Measurements from ENCODE around the gene CLTC. TPM values are rescaled to one million over a fixed set of nuclear protein-coding genes. Genes with fewer than 3 reads are reported as not detected.

CLTC gene
- total and polyA plus RNA-seq, 2 donors from 2014 or later: 213 to 259 TPM

DNA sequence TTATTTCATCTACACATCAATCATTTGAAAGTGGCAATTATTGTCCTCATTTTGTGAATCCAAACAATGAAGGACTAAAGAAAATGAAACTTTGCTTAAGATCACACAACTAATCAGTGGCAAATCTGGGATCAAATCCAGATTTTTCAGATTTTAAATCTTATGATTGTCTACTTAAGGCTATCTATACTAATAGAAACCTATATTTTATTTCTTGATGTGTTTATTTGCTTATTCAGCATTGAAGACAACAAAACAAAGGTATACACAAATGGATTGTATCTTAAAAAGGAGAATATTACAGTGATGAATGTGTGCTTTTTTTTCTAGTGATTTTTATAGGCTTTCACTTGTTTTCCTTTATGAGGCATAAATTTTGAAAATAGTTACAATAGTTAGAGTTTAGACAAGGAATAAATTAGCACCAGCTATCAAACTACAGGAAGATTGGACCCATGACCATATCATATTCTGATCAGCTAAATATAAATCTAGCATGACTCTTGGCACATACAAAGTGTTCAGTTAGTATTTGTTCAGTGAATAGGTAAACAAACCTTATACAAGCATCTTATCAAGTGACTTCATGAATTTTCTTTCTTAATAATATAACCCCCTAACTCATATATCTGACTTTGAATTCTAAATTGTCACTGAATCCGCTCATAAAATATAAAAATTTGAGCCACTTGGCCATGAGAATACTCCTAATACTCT lies 108.3 kb downstream of the CLTC start:
- FAIRE-seq (no peak), DNase-seq (no peak)
- TF ChIP-seq, protein P1, sequence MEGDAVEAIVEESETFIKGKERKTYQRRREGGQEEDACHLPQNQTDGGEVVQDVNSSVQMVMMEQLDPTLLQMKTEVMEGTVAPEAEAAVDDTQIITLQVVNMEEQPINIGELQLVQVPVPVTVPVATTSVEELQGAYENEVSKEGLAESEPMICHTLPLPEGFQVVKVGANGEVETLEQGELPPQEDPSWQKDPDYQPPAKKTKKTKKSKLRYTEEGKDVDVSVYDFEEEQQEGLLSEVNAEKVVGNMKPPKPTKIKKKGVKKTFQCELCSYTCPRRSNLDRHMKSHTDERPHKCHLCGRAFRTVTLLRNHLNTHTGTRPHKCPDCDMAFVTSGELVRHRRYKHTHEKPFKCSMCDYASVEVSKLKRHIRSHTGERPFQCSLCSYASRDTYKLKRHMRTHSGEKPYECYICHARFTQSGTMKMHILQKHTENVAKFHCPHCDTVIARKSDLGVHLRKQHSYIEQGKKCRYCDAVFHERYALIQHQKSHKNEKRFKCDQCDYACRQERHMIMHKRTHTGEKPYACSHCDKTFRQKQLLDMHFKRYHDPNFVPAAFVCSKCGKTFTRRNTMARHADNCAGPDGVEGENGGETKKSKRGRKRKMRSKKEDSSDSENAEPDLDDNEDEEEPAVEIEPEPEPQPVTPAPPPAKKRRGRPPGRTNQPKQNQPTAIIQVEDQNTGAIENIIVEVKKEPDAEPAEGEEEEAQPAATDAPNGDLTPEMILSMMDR (IDR thresholded peaks at IDR 0.05; ENCODE audit: borderline replicate concordance, extremely low read depth, insufficient read depth): no peak
- Histone ChIP-seq H3K9me3 (ENCODE audit: control insufficient read depth in 2 of 3, insufficient read depth in 1 of 3, low read length in 3 of 3) (no peaks in the 10 kb centered on the region), H3K27me3 (ENCODE audit: control insufficient read depth, insufficient read depth, low read length) (no peaks in the 10 kb centered on the region), H3K4me3 (ENCODE audit: low read length in 3 of 3) (no peak overlapping the region), H3K36me3 (ENCODE audit: control insufficient read depth in 2 of 3, insufficient read depth in 3 of 3, low read length in 3 of 3) (no peaks in the 10 kb centered on the region), H3K27ac (ENCODE audit: low read depth in 2 of 2, low read length in 2 of 2) (no peak overlapping the region), H3K4me1 (ENCODE audit: control insufficient read depth in 2 of 3, insufficient read depth in 2 of 3, low read depth in 1 of 3, low read length in 3 of 3) (no peaks in the 10 kb centered on the region), H3K9ac (ENCODE audit: low read length in 3 of 3) (no peak overlapping the region)
- intact Hi-C loops (cut with DNase I): no loop called here

DNA sequence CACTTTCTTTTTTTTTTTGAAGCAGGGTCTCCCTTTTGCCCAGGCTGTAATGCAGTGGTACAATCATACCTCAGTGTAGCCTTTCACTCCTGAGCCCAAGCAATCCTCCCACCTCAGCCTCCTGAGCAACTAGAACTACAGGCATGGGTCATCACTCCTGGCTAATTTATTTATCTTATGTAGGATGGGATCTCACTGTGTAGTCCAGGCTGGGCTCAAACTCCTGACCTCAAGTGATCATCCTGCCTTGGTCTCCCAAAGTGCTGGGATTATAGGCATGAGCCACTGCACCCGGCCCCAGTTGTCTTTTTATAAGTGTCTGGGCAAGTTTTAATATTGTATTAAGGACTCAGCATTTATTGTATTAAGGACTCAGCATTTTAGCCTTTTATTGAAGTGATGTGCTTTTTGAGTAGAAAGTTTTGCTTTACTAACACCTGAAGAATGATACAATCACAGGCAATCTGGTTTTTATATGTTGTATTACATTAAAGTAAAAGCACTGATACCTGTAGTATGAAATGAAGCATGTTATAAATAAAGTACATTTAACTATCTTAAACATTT lies 110.7 kb downstream of the CLTC start:
- intact Hi-C loops (cut with DNase I): no loop called here
- FAIRE-seq (no peak), DNase-seq (no peak)
- no peaks in the 10 kb centered on the region for H3K27me3 ChIP-seq (ENCODE audit: control insufficient read depth, insufficient read depth, low read length)
- TF ChIP-seq, protein P1 (IDR thresholded peaks at IDR 0.05; ENCODE audit: borderline replicate concordance, extremely low read depth, insufficient read depth): no peak
- peaks cover 0 to 2% (median 0%) of the 10 kb centered on the region in 3 donors for H3K36me3 ChIP-seq (ENCODE audit: control insufficient read depth in 2 of 3, insufficient read depth in 3 of 3, low read length in 3 of 3)
- H3K9ac ChIP-seq (ENCODE audit: low read length in 3 of 3): no peak overlapping the region
- H3K27ac ChIP-seq (ENCODE audit: low read depth in 2 of 2, low read length in 2 of 2): no peak overlapping the region
- no peaks in the 10 kb centered on the region for H3K9me3 ChIP-seq (ENCODE audit: control insufficient read depth in 2 of 3, insufficient read depth in 1 of 3, low read length in 3 of 3)
- no peak overlapping the region for H3K4me3 ChIP-seq (ENCODE audit: low read length in 3 of 3)
- no peaks in the 10 kb centered on the region for H3K4me1 ChIP-seq (ENCODE audit: control insufficient read depth in 2 of 3, insufficient read depth in 2 of 3, low read depth in 1 of 3, low read length in 3 of 3)

DNA sequence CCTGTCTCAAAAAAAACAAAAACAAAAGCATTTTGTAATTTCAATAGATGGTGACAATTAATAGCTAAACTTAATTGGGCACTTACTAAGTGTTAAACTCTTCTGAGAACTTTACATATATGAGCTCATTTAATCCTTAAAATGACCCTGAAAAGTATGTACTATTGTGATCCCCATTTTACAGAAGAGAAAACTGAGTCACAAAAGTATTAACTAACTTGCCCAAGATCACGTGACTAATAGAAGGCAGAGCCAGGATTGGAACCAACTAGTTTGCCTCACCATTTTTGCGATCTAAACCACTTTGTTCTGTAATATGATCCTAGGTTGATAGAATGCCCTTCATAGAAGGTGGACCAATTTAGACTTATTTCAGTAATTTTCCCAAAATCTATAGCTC lies 114.0 kb downstream of the CLTC start:
- TF ChIP-seq, protein P1 (IDR thresholded peaks at IDR 0.05; ENCODE audit: borderline replicate concordance, extremely low read depth, insufficient read depth): no peak
- no peaks in the 10 kb centered on the region for H3K9me3 ChIP-seq (ENCODE audit: control insufficient read depth in 2 of 3, insufficient read depth in 1 of 3, low read length in 3 of 3)
- no peak overlapping the region for H3K9ac ChIP-seq (ENCODE audit: low read length in 3 of 3)
- H3K4me1 ChIP-seq (ENCODE audit: control insufficient read depth in 2 of 3, insufficient read depth in 2 of 3, low read depth in 1 of 3, low read length in 3 of 3): no peaks in the 10 kb centered on the region
- no peak overlapping the region for H3K27ac ChIP-seq (ENCODE audit: low read depth in 2 of 2, low read length in 2 of 2)
- DNase-seq: no peak
- no peak overlapping the region for H3K4me3 ChIP-seq (ENCODE audit: low read length in 3 of 3)
- no peaks in the 10 kb centered on the region for H3K27me3 ChIP-seq (ENCODE audit: control insufficient read depth, insufficient read depth, low read length)
- FAIRE-seq: no peak
- intact Hi-C loops (cut with DNase I): no loop called here
- H3K36me3 ChIP-seq (ENCODE audit: control insufficient read depth in 2 of 3, insufficient read depth in 3 of 3, low read length in 3 of 3): peaks cover 0 to 9% (median 2%) of the 10 kb centered on the region in 3 donors
